ENCODE data around the gene PRSS21. TPM values are rescaled to one million over a fixed set of nuclear protein-coding genes. Genes with fewer than 3 reads are reported as not detected.

Gene PRSS21
- total and polyA plus RNA-seq, 2 experiments from 2014 or later, result not detected

DNA sequence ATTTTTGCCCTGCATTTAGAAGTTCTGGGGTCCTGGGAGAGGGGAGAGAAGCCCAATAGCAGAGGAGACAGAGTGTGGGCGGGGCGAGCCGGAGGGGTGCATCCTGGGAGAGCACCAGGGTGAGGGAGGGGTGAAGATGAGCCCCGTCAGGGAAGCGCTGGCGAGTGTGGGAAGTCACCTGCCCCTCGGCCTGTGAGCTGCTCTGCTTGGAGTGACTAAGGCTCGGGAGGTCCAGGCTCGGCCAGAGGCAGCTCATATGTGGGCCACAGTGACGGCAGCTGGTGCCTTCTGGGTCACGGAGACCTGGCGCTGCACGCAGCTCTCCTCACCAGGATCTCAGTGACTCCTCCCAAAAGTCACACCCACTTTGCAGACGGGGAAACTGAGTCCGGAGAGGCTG, 14.2 kb downstream of the PRSS21 start:
- 62 to 67% methylated on average over 13 to 15 of the region's 15 CpGs for WGBS, 2 experiments (ENCODE audit: low coverage in 1 of 2, low lambda C conversion rate in 2 of 2, missing lambda C conversion rate in 2 of 2)
- in situ Hi-C loops (cut with MboI), result no loop called here
- H4K20me1 ChIP-seq (ENCODE audit: insufficient read depth), result no peaks in the 10 kb centered on the region

DNA sequence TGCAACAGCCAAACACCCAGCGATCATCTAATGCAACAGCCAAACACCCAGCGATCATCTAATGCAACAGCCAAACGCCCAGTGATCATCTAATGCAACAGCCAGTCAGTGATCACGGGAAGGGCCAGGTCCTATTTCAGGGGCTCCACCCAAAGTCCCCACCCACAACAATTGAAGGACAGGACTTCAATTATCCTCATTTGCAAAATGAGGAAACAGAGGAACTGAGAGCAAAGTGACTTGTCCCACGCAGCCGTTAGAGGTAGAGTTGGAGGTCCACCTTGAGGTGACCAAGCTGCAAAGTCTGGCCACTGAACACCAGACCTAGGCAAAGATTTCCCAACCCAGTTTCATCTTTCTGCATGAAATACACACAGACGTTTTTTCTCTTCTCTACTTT, 16.7 kb downstream of the PRSS21 start:
- Histone ChIP-seq H3K4me1 (ENCODE audit: insufficient read depth) (peaks cover 6% of the 10 kb centered on the region), H3K4me2 (ENCODE audit: unreplicated experiment) (no peak overlapping the region), H3K9ac (no peak overlapping the region), H3K27ac (no peak overlapping the region), H3F3A (ENCODE audit: insufficient read depth) (peaks cover 18% of the 10 kb centered on the region), H3K9me2 (ENCODE audit: insufficient read depth) (no peaks in the 10 kb centered on the region), H3K27me3 (replicated peaks; ENCODE audit: insufficient read depth) (peaks cover 16% of the 10 kb centered on the region), H3K9me3 (ENCODE audit: low read depth) (no peaks in the 10 kb centered on the region), H3K4me3 (no peak overlapping the region), H3K79me2 (ENCODE audit: insufficient read depth) (no peaks in the 10 kb centered on the region), H4K20me1 (ENCODE audit: insufficient read depth) (no peaks in the 10 kb centered on the region), H3K36me3 (ENCODE audit: low read depth) (no peaks in the 10 kb centered on the region), H2AFZ (no peak overlapping the region)
- in situ Hi-C loops (cut with MboI), result no loop called here
- TF ChIP-seq EZH2 (IDR thresholded peaks at IDR 0.05; ENCODE audit: insufficient read depth, poor library complexity, severe bottlenecking) (no peak), EZH2phosphoT487 (IDR thresholded peaks at IDR 0.05; ENCODE audit: insufficient read depth, low read depth) (no peak)
- WGBS, 2 experiments (ENCODE audit: low coverage in 1 of 2, low lambda C conversion rate in 2 of 2, missing lambda C conversion rate in 2 of 2), result 63 to 69% methylated on average over 7 of the region's 7 CpGs
- no peak for DNase-seq

More for the DNA sequence above, 14.2 kb downstream of the PRSS21 start:
- Histone ChIP-seq H2AFZ (no peak overlapping the region), H3K4me2 (ENCODE audit: unreplicated experiment) (no peak overlapping the region), H3K4me1 (ENCODE audit: insufficient read depth) (peaks cover 6% of the 10 kb centered on the region), H3F3A (ENCODE audit: insufficient read depth) (no peaks in the 10 kb centered on the region), H3K4me3 (no peak overlapping the region), H3K9me3 (ENCODE audit: low read depth) (no peaks in the 10 kb centered on the region), H3K79me2 (ENCODE audit: insufficient read depth) (no peaks in the 10 kb centered on the region), H3K36me3 (ENCODE audit: low read depth) (no peaks in the 10 kb centered on the region), H3K9me2 (ENCODE audit: insufficient read depth) (no peaks in the 10 kb centered on the region), H3K27ac (no peak overlapping the region), H3K9ac (no peak overlapping the region), H3K27me3 (replicated peaks; ENCODE audit: insufficient read depth) (peaks cover 16% of the 10 kb centered on the region)
- TF ChIP-seq EZH2phosphoT487 (IDR thresholded peaks at IDR 0.05; ENCODE audit: insufficient read depth, low read depth) (no peak), EZH2 (IDR thresholded peaks at IDR 0.05; ENCODE audit: insufficient read depth, poor library complexity, severe bottlenecking) (no peak)
- DNase-seq, result no peak

DNA sequence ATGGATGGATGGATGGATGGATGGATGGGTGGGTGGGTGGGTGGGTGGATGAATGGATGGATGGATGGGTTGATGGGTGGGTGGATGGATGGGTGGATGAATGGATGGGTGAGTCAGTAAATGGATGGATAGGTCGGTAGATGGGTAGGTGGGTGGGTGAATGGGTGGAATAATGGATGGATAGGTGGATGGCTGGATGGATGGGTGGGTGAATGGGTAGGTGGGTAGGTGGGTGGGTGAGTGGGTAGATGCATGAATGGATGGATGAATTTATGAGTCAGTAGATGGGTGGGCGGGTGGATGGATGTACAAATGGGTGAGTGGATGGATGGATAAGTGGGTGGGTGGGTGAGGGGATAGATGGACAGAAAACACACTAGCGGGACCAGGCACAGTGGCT, 17.9 kb downstream of the PRSS21 start:
- Histone ChIP-seq H3F3A (ENCODE audit: insufficient read depth) (peaks cover 22% of the 10 kb centered on the region), H3K4me2 (ENCODE audit: unreplicated experiment) (no peak overlapping the region), H3K79me2 (ENCODE audit: insufficient read depth) (no peaks in the 10 kb centered on the region), H3K9me3 (ENCODE audit: low read depth) (no peaks in the 10 kb centered on the region), H3K36me3 (ENCODE audit: low read depth) (no peaks in the 10 kb centered on the region), H3K27me3 (replicated peaks; ENCODE audit: insufficient read depth) (peaks cover 7% of the 10 kb centered on the region), H3K4me3 (no peak overlapping the region), H2AFZ (no peak overlapping the region), H3K9ac (no peak overlapping the region), H3K4me1 (ENCODE audit: insufficient read depth) (peaks cover 6% of the 10 kb centered on the region), H3K9me2 (ENCODE audit: insufficient read depth) (no peaks in the 10 kb centered on the region), H4K20me1 (ENCODE audit: insufficient read depth) (no peaks in the 10 kb centered on the region), H3K27ac (no peak overlapping the region)
- in situ Hi-C loops (cut with MboI), result no loop called here
- 94% methylated on average over 3 of the region's 3 CpGs; no CpG with 5 or more reads in 1 of the 2 experiments for WGBS, 2 experiments (ENCODE audit: low coverage in 1 of 2, low lambda C conversion rate in 2 of 2, missing lambda C conversion rate in 2 of 2)
- no peak for DNase-seq
- TF ChIP-seq EZH2phosphoT487 (IDR thresholded peaks at IDR 0.05; ENCODE audit: insufficient read depth, low read depth) (no peak), EZH2 (IDR thresholded peaks at IDR 0.05; ENCODE audit: insufficient read depth, poor library complexity, severe bottlenecking) (no peak)

DNA sequence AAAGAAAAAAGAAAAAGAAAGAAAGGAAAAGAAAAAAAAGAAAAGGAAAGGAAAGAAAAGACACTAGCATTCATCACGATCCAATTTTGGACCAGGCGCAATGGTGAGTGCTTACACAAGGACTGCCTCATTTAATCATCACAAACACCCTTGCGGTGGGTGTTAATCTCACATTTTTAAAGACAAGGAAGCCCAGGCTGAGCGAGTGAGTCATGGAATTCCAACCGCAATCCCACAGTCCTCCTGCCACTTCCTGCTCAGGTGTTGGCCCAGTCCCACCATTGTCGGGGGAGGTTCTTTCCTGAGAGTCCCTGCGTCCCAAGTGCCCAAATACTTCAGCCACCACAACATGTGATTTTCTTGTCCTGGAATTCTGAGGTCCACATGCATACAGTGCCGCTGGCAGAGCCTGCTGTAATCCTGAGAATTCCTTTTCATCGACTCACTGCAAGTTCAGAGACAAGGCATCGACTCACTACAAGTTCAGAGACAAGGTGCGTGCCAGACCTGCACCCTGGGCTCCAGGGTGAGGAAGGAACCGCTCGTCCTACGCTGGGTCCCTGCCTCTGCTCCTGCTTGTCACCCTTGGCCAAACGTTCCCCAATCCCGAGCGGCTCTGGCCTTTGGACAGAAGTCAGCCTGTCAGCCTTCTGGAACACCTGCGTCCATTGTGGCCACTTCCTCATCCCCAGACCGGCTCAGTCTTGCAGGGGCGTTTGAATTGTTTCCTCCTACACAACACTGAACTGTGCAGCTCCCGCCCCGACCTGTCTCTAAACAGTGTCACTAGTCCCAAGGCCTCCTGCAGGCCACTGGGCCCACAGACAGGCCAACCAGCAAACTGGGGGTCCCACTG, 18.8 kb downstream of the PRSS21 start:
- Histone ChIP-seq H3K27me3 (replicated peaks; ENCODE audit: insufficient read depth) (no peaks in the 10 kb centered on the region; the same call in 1 of the 2 replicates), H4K20me1 (ENCODE audit: insufficient read depth) (no peaks in the 10 kb centered on the region), H3K9me2 (ENCODE audit: insufficient read depth) (no peaks in the 10 kb centered on the region), H3F3A (ENCODE audit: insufficient read depth) (peaks cover 22% of the 10 kb centered on the region), H3K4me3 (no peak overlapping the region), H3K9ac (no peak overlapping the region), H3K4me2 (ENCODE audit: unreplicated experiment) (peak overlapping the region; percentile 42), H3K27ac (peak overlapping the region; percentile 15; the same call in 1 of the 2 replicates), H3K36me3 (ENCODE audit: low read depth) (no peaks in the 10 kb centered on the region), H3K4me1 (ENCODE audit: insufficient read depth) (peaks cover 6% of the 10 kb centered on the region), H3K79me2 (ENCODE audit: insufficient read depth) (no peaks in the 10 kb centered on the region), H3K9me3 (ENCODE audit: low read depth) (no peaks in the 10 kb centered on the region), H2AFZ (no peak overlapping the region)
- in situ Hi-C loops (cut with MboI), result no loop called here
- TF ChIP-seq EZH2 (IDR thresholded peaks at IDR 0.05; ENCODE audit: insufficient read depth, poor library complexity, severe bottlenecking) (no peak), EZH2phosphoT487 (IDR thresholded peaks at IDR 0.05; ENCODE audit: insufficient read depth, low read depth) (peak; percentile 98)
- 27% methylated on average over 22 of the region's 22 CpGs for WGBS, 2 experiments (ENCODE audit: low coverage in 1 of 2, low lambda C conversion rate in 2 of 2, missing lambda C conversion rate in 2 of 2)
- peak; percentile 93 for DNase-seq
